WERI-Rb-1 (cell line): Measurements from ENCODE around the gene HIVEP3.

Experiments
- DNase-seq: peaks from one replicate; pipeline ENCODE4 v3.0.0-alpha.2; 2020
- H3K27ac ChIP-seq: fragments of 250-450 bp; sonication (Bioruptor Pico); 2 replicates; pipeline ENCODE4 v1.5.1; 2020; ENCODE audit warnings: mild to moderate bottlenecking, moderate library complexity
- H3K27me3 ChIP-seq: fragments of 250-450 bp; sonication (Bioruptor Pico); 2 replicates; pipeline ENCODE4 v1.5.1; 2021; ENCODE audit warnings: mild to moderate bottlenecking, low read depth, moderate library complexity; ENCODE audit not compliant: insufficient read depth, severe bottlenecking
- H3K36me3 ChIP-seq: fragments of 250-450 bp; sonication (Bioruptor Pico); 2 replicates; pipeline ENCODE4 v1.5.1; 2020; ENCODE audit warnings: mild to moderate bottlenecking, moderate library complexity
- H3K4me3 ChIP-seq: 2 replicates; pipeline ENCODE4 v1.5.1; 2011; ENCODE audit warnings: low read depth, mild to moderate bottlenecking, control low read depth, low read length
- H3K9me3 ChIP-seq: fragments of 250-450 bp; sonication (Bioruptor Pico); 2 replicates; pipeline ENCODE4 v1.5.1; 2021; ENCODE audit warnings: mild to moderate bottlenecking, moderate library complexity; ENCODE audit not compliant: severe bottlenecking
- CTCF ChIP-seq: IDR thresholded peaks from 2 replicates; pipeline ENCODE4 v1.5.1; 2011; ENCODE audit warnings: low read depth, mild to moderate bottlenecking, control low read depth, inconsistent platforms, low read length

HIVEP3 gene

GRCh38 chr1:41891199-41891896 is 27.4 kb downstream of the HIVEP3 start:
- H3K27me3 ChIP-seq: no peaks in the 10 kb centered on the region
- no peak overlapping the region for H3K27ac ChIP-seq
- no peaks in the 10 kb centered on the region for H3K9me3 ChIP-seq
- no peak for DNase-seq
- H3K36me3 ChIP-seq: no peaks in the 10 kb centered on the region
- no peak for TF ChIP-seq CTCF
- H3K4me3 ChIP-seq: no peak overlapping the region

GRCh38 chr1:41890825-41891198 is 27.9 kb downstream of the HIVEP3 start:
- DNase-seq: peak; percentile 31
- no peak overlapping the region for H3K27ac ChIP-seq
- no peak overlapping the region for H3K4me3 ChIP-seq
- no peaks in the 10 kb centered on the region for H3K9me3 ChIP-seq
- H3K27me3 ChIP-seq: no peaks in the 10 kb centered on the region
- H3K36me3 ChIP-seq: no peaks in the 10 kb centered on the region
- TF ChIP-seq CTCF: no peak

- Histone ChIP-seq H3K27me3 (no peaks in the 10 kb centered on the region), H3K27ac (no peak overlapping the region), H3K36me3 (no peaks in the 10 kb centered on the region), H3K4me3 (no peak overlapping the region), H3K9me3 (no peaks in the 10 kb centered on the region)
- TF ChIP-seq CTCF: no peak
- DNase-seq: no peak
These were observed 29.0 kb downstream of the HIVEP3 start for GRCh38 chr1:41889506-41890414.

- no peaks in the 10 kb centered on the region for H3K9me3 ChIP-seq
- DNase-seq: no peak
- no peaks in the 10 kb centered on the region for H3K36me3 ChIP-seq
- H3K4me3 ChIP-seq: no peak overlapping the region
- H3K27ac ChIP-seq: no peak overlapping the region
- H3K27me3 ChIP-seq: no peaks in the 10 kb centered on the region
- no peak for TF ChIP-seq CTCF
These were observed 30.0 kb downstream of the HIVEP3 start for GRCh38 chr1:41888756-41889155.

GRCh38 chr1:41887365-41887764 is 31.4 kb downstream of the HIVEP3 start:
- Histone ChIP-seq H3K9me3 (no peaks in the 10 kb centered on the region), H3K4me3 (no peak overlapping the region), H3K27ac (no peak overlapping the region), H3K27me3 (no peaks in the 10 kb centered on the region), H3K36me3 (no peaks in the 10 kb centered on the region)
- no peak for DNase-seq
- TF ChIP-seq CTCF: no peak
